NT2/D1 (cell line): ENCODE results near the gene PRDM11.

Experiments used
- SUZ12 ChIP-seq: IDR thresholded peaks from 2 replicates; pipeline ENCODE4 v1.6.1; 2011; ENCODE audit not compliant: insufficient read length, insufficient read depth; ENCODE audit errors: extremely low read depth
- YY1 ChIP-seq: IDR thresholded peaks from 2 replicates; pipeline ENCODE4 v1.6.1; 2011; ENCODE audit not compliant: insufficient read length, insufficient read depth
- ZNF274 ChIP-seq: IDR thresholded peaks from 2 replicates; pipeline ENCODE4 v1.6.1; 2011; ENCODE audit warnings: mild to moderate bottlenecking, low read depth, low read length

GRCh38 chr11:45239733-45240132 is 93.3 kb downstream of the PRDM11 start:
- TF ChIP-seq ZNF274, result no peak
- TF ChIP-seq YY1, result no peak
- TF ChIP-seq SUZ12, result no peak
